HL-60 (cell line): ENCODE measurements around the gene FAM171A1.

Experiments
- DNase-seq, 2 experiments: peaks; one replicate each; pipeline ENCODE4 v3.0.0-alpha.2; 2010 to 2020; ENCODE audit warnings: low read depth in 1 of 2, low spot score in 1 of 2
- H3K27ac ChIP-seq: fragments of 250-450 bp; sonication (Bioruptor Pico); replicated peaks from 2 replicates; pipeline ENCODE4 v1.5.1; 2020; ENCODE audit warnings: mild to moderate bottlenecking, moderate library complexity
- H3K27me3 ChIP-seq: fragments of 250-450 bp; sonication (Bioruptor Pico); 2 replicates; pipeline ENCODE4 v1.5.1; 2021; ENCODE audit warnings: mild to moderate bottlenecking, moderate library complexity; ENCODE audit not compliant: insufficient read depth, poor library complexity, severe bottlenecking
- H3K4me3 ChIP-seq: replicated peaks from 2 replicates; pipeline ENCODE4 v1.5.1; 2011; ENCODE audit warnings: mild to moderate bottlenecking, control low read depth, low read length; ENCODE audit not compliant: insufficient read depth
- GABPA ChIP-seq: IDR thresholded peaks from 2 replicates; pipeline ENCODE4 v1.6.1; 2012; ENCODE audit warnings: low read depth
- POLR2AphosphoS5 ChIP-seq: IDR thresholded peaks from 2 replicates; pipeline ENCODE4 v1.6.1; 2012; ENCODE audit warnings: low read depth
- SPI1 ChIP-seq: IDR thresholded peaks from 2 replicates; pipeline ENCODE4 v1.6.1; 2012; ENCODE audit warnings: low read depth, mild to moderate bottlenecking, borderline replicate concordance
- TF ChIP-seq, protein P1 (sequence below): IDR thresholded peaks from one replicate; pipeline ENCODE4 v1.5.1; 2011; ENCODE audit warnings: low read length, control low read depth, inconsistent platforms; ENCODE audit not compliant: insufficient read depth
- TF ChIP-seq, protein P2 (sequence below): IDR thresholded peaks from 2 replicates; pipeline ENCODE4 v1.6.1; 2012; ENCODE audit warnings: low read depth; ENCODE audit not compliant: insufficient replicate concordance

The FAM171A1 gene

DNA sequence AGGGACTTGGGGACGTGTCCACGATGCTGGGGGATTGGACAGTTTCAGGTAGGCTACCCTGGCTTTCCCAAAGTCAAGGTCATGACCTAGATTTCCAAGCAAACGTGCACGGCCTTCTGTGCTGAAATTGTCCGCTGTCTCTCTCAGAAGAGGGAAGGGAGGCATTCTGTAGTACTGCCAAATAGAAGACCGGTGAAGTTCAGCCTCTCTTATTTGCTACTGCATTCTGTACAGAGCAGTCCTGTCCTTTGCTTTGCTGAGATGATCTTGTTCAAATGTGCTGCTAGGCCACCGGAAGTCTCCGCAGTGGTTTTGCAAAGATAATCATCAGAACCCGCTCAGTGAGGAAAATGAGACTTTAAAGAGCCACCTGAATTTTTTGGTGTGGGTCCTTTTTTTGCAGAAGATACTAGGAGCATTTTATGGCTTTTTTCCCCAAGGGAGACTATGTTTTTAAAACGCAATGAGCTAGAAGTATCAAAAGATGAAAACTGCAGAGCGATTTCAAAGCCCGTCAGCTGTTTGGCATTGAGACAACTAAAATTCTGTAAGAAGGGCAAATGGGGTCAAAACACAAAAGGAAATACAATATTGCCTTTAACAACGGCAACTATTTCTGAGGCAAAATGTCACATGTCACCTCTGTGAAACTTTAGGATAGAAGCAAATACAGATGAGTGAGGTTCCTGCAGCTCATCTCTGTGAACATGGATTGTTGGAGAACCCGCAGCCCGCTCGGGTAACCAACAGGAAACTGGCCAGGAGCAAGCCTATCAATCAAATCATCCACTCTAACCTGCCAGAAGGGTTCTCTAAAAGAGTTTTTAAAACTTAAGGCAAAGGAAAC is 201.3 kb downstream of the FAM171A1 start:
- TF ChIP-seq SPI1 (no peak), GABPA (no peak), POLR2AphosphoS5 (no peak)
- TF ChIP-seq, protein P1, sequence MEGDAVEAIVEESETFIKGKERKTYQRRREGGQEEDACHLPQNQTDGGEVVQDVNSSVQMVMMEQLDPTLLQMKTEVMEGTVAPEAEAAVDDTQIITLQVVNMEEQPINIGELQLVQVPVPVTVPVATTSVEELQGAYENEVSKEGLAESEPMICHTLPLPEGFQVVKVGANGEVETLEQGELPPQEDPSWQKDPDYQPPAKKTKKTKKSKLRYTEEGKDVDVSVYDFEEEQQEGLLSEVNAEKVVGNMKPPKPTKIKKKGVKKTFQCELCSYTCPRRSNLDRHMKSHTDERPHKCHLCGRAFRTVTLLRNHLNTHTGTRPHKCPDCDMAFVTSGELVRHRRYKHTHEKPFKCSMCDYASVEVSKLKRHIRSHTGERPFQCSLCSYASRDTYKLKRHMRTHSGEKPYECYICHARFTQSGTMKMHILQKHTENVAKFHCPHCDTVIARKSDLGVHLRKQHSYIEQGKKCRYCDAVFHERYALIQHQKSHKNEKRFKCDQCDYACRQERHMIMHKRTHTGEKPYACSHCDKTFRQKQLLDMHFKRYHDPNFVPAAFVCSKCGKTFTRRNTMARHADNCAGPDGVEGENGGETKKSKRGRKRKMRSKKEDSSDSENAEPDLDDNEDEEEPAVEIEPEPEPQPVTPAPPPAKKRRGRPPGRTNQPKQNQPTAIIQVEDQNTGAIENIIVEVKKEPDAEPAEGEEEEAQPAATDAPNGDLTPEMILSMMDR, result no peak
- TF ChIP-seq, protein P2, sequence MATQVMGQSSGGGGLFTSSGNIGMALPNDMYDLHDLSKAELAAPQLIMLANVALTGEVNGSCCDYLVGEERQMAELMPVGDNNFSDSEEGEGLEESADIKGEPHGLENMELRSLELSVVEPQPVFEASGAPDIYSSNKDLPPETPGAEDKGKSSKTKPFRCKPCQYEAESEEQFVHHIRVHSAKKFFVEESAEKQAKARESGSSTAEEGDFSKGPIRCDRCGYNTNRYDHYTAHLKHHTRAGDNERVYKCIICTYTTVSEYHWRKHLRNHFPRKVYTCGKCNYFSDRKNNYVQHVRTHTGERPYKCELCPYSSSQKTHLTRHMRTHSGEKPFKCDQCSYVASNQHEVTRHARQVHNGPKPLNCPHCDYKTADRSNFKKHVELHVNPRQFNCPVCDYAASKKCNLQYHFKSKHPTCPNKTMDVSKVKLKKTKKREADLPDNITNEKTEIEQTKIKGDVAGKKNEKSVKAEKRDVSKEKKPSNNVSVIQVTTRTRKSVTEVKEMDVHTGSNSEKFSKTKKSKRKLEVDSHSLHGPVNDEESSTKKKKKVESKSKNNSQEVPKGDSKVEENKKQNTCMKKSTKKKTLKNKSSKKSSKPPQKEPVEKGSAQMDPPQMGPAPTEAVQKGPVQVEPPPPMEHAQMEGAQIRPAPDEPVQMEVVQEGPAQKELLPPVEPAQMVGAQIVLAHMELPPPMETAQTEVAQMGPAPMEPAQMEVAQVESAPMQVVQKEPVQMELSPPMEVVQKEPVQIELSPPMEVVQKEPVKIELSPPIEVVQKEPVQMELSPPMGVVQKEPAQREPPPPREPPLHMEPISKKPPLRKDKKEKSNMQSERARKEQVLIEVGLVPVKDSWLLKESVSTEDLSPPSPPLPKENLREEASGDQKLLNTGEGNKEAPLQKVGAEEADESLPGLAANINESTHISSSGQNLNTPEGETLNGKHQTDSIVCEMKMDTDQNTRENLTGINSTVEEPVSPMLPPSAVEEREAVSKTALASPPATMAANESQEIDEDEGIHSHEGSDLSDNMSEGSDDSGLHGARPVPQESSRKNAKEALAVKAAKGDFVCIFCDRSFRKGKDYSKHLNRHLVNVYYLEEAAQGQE, result no peak

DNA sequence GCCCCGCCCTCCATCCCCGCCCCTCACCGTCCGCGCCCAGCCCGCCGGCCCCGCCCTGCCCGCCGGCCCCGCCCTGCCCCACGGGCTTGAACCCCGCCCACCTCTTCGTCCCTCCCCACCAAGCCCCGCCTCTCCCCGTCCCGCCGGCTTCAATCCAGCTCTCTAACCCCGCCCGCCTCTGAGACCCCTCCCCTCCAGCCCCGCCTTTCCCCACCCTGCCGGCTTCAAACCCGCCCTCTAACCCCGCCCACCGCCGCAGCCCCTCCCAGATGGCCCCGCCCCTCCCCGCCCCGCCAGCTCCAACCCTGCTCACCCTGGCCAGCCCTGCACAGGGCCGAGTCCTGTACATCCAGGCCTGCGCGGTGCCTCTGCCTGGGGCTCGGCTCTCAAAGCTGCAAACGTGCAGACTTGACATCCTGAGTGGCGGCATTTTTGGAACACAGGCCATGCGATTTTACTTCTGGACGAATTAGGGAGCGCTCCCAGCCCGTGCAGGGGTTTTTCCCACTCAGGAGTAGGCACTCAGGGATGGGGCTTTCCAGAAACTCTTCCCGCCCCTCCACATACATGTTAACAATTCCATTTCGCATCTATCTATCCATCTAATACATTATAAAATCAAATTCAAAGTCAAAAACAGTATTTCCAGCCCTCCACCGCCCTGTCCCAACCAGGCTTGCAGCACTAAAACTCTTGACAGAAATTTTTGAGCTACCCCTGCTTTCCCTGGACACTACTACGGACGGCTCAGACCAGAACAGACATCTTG is 202.1 kb downstream of the FAM171A1 start:
- peak; percentile 55 to 78 for DNase-seq
- Histone ChIP-seq H3K4me3 (0 out of 2 replicates have a peak overlapping the region, but pooled peaks have one; percentile 1), H3K27ac (no peak overlapping the region), H3K27me3 (peaks cover 4% of the 10 kb centered on the region)
- TF ChIP-seq, protein P1, result no peak
- TF ChIP-seq SPI1 (no peak), GABPA (no peak), POLR2AphosphoS5 (no peak)
- TF ChIP-seq, protein P2, result no peak

More for the DNA sequence above, 201.3 kb downstream of the FAM171A1 start:
- peaks cover 4% of the 10 kb centered on the region for H3K27me3 ChIP-seq
- DNase-seq, result peak in 1 of 2 experiments; percentile 5
- no peak overlapping the region for H3K27ac ChIP-seq
- no peak overlapping the region for H3K4me3 ChIP-seq

DNA sequence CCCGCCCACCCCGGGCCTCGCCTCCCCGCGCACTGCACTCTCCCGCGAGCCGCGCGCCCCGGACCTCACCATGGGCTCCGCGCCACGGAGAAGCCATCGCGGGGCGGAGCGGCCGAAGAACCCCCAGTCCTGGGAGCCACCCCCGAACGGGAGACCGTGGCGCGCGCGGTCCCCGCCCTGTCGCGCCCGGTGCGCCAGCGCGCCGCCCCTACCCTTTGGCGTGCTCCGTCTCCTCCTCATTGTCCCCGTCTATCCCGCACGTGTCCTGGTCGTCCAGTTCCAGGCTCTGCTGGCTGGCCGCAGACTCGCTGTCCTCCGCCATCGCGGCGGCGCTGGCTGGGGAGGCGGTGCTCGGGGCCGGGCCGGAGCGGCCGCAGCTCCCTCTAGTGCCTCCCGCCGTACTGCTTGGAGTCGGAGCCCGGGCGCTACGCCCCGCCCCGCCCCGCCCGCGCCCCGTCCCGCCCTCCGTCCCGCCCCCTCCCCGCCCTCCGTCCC is 202.8 kb downstream of the FAM171A1 start, which contains the start of gene NMT2:
Gene NMT2 (minus strand): TSS at position 403 of the 495 bp plus-strand sequence. CDS start 81 bp downstream, at position 322.
- no peak within 1 kb of the TSS for H3K27ac ChIP-seq
- peak within 1 kb of the TSS; percentile 63 for H3K4me3 ChIP-seq
- TF ChIP-seq POLR2AphosphoS5 (no peak), GABPA (no peak), SPI1 (no peak)
- TF ChIP-seq, protein P1, result no peak
- TF ChIP-seq, protein P2, result no peak
- peak in 1 of 2 experiments; percentile 36 for DNase-seq
- peaks cover 4% of the 10 kb centered on the region for H3K27me3 ChIP-seq
